HEK293 (cell line): ENCODE measurements around the gene CNPPD1.

Source experiments
- FEZF1 ChIP-seq: fragments of 450-650 bp; formaldehyde crosslinking; IDR thresholded peaks from 2 replicates; pipeline ENCODE4 v1.5.1; 2016; ENCODE audit warnings: missing biosample characterization, missing genetic modification characterization
- GLIS1 ChIP-seq: fragments of 450-650 bp; formaldehyde crosslinking; IDR thresholded peaks from 2 replicates; pipeline ENCODE4 v1.5.1; 2016; ENCODE audit warnings: missing biosample characterization, missing genetic modification characterization
- KLF10 ChIP-seq: fragments of 450-650 bp; IDR thresholded peaks from 2 replicates; pipeline ENCODE4 v1.5.1; 2018; ENCODE audit warnings: missing biosample characterization, mild to moderate bottlenecking, missing genetic modification characterization
- KLF9 ChIP-seq: fragments of 450-650 bp; formaldehyde crosslinking; IDR thresholded peaks from 2 replicates; pipeline ENCODE4 v1.5.1; 2016; ENCODE audit warnings: missing biosample characterization, missing genetic modification characterization, low read depth
- OVOL3 ChIP-seq: fragments of 450-650 bp; formaldehyde crosslinking; IDR thresholded peaks from 2 replicates; pipeline ENCODE4 v1.5.1; 2016; ENCODE audit warnings: missing biosample characterization, missing genetic modification characterization
- ZBTB26 ChIP-seq: fragments of 450-650 bp; formaldehyde crosslinking; optimal IDR thresholded peaks from 2 replicates; pipeline ENCODE3; 2016; ENCODE audit warnings: missing biosample characterization, mild to moderate bottlenecking, missing genetic modification characterization
- ZFHX2 ChIP-seq: fragments of 450-650 bp; formaldehyde crosslinking; conservative IDR thresholded peaks from 2 replicates; pipeline ENCODE4 v1.5.1; 2016; ENCODE audit warnings: missing biosample characterization, missing genetic modification characterization
- ZFP37 ChIP-seq: fragments of 450-650 bp; formaldehyde crosslinking; IDR thresholded peaks from 2 replicates; pipeline ENCODE4 v1.5.1; 2016; ENCODE audit warnings: missing biosample characterization, missing genetic modification characterization
- ZNF10 ChIP-seq: fragments of 450-650 bp; formaldehyde crosslinking; IDR thresholded peaks from 2 replicates; pipeline ENCODE4 v1.5.1; 2017; ENCODE audit warnings: missing biosample characterization, missing genetic modification characterization
- ZNF211 ChIP-seq: fragments of 450-650 bp; formaldehyde crosslinking; IDR thresholded peaks from 2 replicates; pipeline ENCODE4 v1.5.1; 2016; ENCODE audit warnings: low read depth, missing biosample characterization, missing genetic modification characterization
- ZNF221 ChIP-seq: fragments of 450-650 bp; formaldehyde crosslinking; IDR thresholded peaks from 2 replicates; pipeline ENCODE4 v1.5.1; 2017; ENCODE audit warnings: missing biosample characterization, missing genetic modification characterization, borderline replicate concordance
- ZNF302 ChIP-seq: fragments of 450-650 bp; formaldehyde crosslinking; IDR thresholded peaks from 2 replicates; pipeline ENCODE4 v1.5.1; 2016; ENCODE audit warnings: missing biosample characterization, missing genetic modification characterization, low read depth
- ZNF398 ChIP-seq: fragments of 450-650 bp; formaldehyde crosslinking; IDR thresholded peaks from 2 replicates; pipeline ENCODE4 v1.5.1; 2017; ENCODE audit warnings: missing biosample characterization, missing genetic modification characterization
- ZNF529 ChIP-seq: fragments of 450-650 bp; formaldehyde crosslinking; IDR thresholded peaks from 2 replicates; pipeline ENCODE4 v1.5.1; 2017; ENCODE audit warnings: missing genetic modification characterization, missing biosample characterization; ENCODE audit not compliant: insufficient replicate concordance
- ZNF544 ChIP-seq: fragments of 450-650 bp; formaldehyde crosslinking; IDR thresholded peaks from 2 replicates; pipeline ENCODE4 v1.5.0; 2017; ENCODE audit warnings: missing biosample characterization, missing genetic modification characterization
- ZSCAN16 ChIP-seq: fragments of 450-650 bp; formaldehyde crosslinking; IDR thresholded peaks from 2 replicates; pipeline ENCODE4 v1.5.1; 2016; ENCODE audit warnings: missing biosample characterization, missing genetic modification characterization
- TF ChIP-seq, protein P1 (sequence below): fragments of 450-650 bp; formaldehyde crosslinking; IDR thresholded peaks from 2 replicates; pipeline ENCODE4 v1.5.1; 2016; ENCODE audit warnings: missing biosample characterization, missing genetic modification characterization
- TF ChIP-seq, protein P2 (sequence below): fragments of 450-650 bp; formaldehyde crosslinking; conservative IDR thresholded peaks from 2 replicates; pipeline ENCODE4 v1.5.1; 2016; ENCODE audit warnings: low read depth, missing biosample characterization, missing genetic modification characterization
- TF ChIP-seq, protein P3 (sequence below): fragments of 450-650 bp; formaldehyde crosslinking; IDR thresholded peaks from 2 replicates; pipeline ENCODE4 v1.5.1; 2016; ENCODE audit warnings: missing biosample characterization, missing genetic modification characterization
- TF ChIP-seq, protein P4 (sequence below): fragments of 450-650 bp; formaldehyde crosslinking; IDR thresholded peaks from 2 replicates; pipeline ENCODE4 v1.5.1; 2016; ENCODE audit warnings: missing biosample characterization, missing genetic modification characterization, borderline replicate concordance
- TF ChIP-seq, protein P5 (sequence below): fragments of 450-650 bp; formaldehyde crosslinking; IDR thresholded peaks from 2 replicates; pipeline ENCODE4; 2016; ENCODE audit warnings: missing biosample characterization, missing genetic modification characterization

The CNPPD1 gene

DNA sequence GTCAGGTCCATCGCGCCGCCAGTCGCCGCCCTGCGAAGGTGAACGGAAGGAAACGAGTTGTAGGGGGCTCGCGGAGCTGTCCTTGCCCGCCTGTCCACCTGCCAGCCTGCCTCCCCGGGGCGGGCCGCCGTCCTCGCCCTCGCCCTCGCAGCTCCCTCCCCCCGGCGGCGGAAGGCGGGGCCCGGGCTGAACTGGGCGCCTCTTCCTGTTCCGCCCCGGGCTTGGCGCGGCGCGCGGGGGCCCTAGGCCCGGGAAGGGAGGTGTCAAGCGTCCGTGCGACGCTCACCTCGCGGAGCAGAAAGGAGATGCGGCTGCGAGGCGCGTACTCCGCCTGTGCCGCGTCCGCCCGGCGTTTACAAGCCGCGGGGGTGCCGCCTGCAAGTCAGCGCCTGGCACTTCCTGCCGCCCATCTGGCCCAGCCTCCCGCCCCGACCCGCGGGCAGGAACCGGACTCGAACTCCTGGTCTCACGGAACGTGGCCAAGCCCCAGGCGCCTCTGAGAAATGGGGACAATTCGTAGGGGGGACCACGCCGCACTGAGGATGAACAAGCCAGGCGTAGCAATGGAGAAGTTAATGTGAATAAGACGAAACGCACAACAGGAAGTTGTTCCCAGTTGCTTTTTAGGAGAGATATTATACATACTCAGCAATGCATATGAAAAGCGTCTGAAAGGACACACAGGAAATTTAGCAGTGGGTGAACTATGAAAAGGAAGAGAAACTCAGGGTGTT is at the start of gene CNPPD1 (continued):
- TF ChIP-seq, protein P1, sequence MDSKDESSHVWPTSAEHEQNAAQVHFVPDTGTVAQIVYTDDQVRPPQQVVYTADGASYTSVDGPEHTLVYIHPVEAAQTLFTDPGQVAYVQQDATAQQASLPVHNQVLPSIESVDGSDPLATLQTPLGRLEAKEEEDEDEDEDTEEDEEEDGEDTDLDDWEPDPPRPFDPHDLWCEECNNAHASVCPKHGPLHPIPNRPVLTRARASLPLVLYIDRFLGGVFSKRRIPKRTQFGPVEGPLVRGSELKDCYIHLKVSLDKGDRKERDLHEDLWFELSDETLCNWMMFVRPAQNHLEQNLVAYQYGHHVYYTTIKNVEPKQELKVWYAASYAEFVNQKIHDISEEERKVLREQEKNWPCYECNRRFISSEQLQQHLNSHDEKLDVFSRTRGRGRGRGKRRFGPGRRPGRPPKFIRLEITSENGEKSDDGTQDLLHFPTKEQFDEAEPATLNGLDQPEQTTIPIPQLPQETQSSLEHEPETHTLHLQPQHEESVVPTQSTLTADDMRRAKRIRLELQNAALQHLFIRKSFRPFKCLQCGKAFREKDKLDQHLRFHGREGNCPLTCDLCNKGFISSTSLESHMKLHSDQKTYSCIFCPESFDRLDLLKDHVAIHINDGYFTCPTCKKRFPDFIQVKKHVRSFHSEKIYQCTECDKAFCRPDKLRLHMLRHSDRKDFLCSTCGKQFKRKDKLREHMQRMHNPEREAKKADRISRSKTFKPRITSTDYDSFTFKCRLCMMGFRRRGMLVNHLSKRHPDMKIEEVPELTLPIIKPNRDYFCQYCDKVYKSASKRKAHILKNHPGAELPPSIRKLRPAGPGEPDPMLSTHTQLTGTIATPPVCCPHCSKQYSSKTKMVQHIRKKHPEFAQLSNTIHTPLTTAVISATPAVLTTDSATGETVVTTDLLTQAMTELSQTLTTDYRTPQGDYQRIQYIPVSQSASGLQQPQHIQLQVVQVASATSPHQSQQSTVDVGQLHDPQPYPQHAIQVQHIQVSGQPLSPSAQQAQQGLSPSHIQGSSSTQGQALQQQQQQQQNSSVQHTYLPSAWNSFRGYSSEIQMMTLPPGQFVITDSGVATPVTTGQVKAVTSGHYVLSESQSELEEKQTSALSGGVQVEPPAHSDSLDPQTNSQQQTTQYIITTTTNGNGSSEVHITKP (tag by site-specific recombination) = no peak
- TF ChIP-seq KLF9 (tag by site-specific recombination) = peak; percentile 88; the same call in 1 of the 2 replicates
- TF ChIP-seq, protein P2, sequence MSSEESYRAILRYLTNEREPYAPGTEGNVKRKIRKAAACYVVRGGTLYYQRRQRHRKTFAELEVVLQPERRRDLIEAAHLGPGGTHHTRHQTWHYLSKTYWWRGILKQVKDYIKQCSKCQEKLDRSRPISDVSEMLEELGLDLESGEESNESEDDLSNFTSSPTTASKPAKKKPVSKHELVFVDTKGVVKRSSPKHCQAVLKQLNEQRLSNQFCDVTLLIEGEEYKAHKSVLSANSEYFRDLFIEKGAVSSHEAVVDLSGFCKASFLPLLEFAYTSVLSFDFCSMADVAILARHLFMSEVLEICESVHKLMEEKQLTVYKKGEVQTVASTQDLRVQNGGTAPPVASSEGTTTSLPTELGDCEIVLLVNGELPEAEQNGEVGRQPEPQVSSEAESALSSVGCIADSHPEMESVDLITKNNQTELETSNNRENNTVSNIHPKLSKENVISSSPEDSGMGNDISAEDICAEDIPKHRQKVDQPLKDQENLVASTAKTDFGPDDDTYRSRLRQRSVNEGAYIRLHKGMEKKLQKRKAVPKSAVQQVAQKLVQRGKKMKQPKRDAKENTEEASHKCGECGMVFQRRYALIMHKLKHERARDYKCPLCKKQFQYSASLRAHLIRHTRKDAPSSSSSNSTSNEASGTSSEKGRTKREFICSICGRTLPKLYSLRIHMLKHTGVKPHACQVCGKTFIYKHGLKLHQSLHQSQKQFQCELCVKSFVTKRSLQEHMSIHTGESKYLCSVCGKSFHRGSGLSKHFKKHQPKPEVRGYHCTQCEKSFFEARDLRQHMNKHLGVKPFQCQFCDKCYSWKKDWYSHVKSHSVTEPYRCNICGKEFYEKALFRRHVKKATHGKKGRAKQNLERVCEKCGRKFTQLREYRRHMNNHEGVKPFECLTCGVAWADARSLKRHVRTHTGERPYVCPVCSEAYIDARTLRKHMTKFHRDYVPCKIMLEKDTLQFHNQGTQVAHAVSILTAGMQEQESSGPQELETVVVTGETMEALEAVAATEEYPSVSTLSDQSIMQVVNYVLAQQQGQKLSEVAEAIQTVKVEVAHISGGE (tag by site-specific recombination) = peak; percentile 85
- TF ChIP-seq, protein P3, sequence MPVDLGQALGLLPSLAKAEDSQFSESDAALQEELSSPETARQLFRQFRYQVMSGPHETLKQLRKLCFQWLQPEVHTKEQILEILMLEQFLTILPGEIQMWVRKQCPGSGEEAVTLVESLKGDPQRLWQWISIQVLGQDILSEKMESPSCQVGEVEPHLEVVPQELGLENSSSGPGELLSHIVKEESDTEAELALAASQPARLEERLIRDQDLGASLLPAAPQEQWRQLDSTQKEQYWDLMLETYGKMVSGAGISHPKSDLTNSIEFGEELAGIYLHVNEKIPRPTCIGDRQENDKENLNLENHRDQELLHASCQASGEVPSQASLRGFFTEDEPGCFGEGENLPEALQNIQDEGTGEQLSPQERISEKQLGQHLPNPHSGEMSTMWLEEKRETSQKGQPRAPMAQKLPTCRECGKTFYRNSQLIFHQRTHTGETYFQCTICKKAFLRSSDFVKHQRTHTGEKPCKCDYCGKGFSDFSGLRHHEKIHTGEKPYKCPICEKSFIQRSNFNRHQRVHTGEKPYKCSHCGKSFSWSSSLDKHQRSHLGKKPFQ (tag by site-specific recombination) = no peak; the same call in 1 of the 2 replicates
- no peak for TF ChIP-seq ZNF221 (tag by site-specific recombination)
- peak; percentile 28; the same call in 1 of the 2 replicates for TF ChIP-seq ZNF10 (tag by site-specific recombination)
- TF ChIP-seq ZFHX2 = peak; percentile 70
- no peak for TF ChIP-seq ZNF302 (tag by site-specific recombination)
- no peak for TF ChIP-seq ZNF211 (tag by site-specific recombination)
- TF ChIP-seq OVOL3 (tag by site-specific recombination) = no peak
- TF ChIP-seq, protein P4, sequence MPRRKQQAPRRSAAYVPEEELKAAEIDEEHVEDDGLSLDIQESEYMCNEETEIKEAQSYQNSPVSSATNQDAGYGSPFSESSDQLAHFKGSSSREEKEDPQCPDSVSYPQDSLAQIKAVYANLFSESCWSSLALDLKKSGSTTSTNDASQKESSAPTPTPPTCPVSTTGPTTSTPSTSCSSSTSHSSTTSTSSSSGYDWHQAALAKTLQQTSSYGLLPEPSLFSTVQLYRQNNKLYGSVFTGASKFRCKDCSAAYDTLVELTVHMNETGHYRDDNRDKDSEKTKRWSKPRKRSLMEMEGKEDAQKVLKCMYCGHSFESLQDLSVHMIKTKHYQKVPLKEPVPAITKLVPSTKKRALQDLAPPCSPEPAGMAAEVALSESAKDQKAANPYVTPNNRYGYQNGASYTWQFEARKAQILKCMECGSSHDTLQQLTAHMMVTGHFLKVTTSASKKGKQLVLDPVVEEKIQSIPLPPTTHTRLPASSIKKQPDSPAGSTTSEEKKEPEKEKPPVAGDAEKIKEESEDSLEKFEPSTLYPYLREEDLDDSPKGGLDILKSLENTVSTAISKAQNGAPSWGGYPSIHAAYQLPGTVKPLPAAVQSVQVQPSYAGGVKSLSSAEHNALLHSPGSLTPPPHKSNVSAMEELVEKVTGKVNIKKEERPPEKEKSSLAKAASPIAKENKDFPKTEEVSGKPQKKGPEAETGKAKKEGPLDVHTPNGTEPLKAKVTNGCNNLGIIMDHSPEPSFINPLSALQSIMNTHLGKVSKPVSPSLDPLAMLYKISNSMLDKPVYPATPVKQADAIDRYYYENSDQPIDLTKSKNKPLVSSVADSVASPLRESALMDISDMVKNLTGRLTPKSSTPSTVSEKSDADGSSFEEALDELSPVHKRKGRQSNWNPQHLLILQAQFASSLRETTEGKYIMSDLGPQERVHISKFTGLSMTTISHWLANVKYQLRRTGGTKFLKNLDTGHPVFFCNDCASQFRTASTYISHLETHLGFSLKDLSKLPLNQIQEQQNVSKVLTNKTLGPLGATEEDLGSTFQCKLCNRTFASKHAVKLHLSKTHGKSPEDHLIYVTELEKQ (tag by site-specific recombination) = no peak
- peak; percentile 93 for TF ChIP-seq ZBTB26
- TF ChIP-seq ZSCAN16 (tag by site-specific recombination) = no peak
- peak; percentile 62; the same call in 1 of the 2 replicates for TF ChIP-seq GLIS1 (tag by site-specific recombination)
- TF ChIP-seq FEZF1 = peak; percentile 52; the same call in 1 of the 2 replicates
- peak; percentile 85 for TF ChIP-seq ZNF398
- TF ChIP-seq KLF10 (tag by site-specific recombination) = peak; percentile 71; the same call in 1 of the 2 replicates
- no peak for TF ChIP-seq ZNF529
- TF ChIP-seq, protein P5, sequence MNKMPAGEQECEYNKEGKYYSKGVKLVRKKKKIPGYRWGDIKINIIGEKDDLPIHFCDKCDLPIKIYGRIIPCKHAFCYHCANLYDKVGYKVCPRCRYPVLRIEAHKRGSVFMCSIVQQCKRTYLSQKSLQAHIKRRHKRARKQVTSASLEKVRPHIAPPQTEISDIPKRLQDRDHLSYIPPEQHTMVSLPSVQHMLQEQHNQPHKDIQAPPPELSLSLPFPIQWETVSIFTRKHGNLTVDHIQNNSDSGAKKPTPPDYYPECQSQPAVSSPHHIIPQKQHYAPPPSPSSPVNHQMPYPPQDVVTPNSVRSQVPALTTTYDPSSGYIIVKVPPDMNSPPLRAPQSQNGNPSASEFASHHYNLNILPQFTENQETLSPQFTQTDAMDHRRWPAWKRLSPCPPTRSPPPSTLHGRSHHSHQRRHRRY (tag by site-specific recombination) = no peak
- no peak for TF ChIP-seq ZFP37
- no peak for TF ChIP-seq ZNF544 (tag by site-specific recombination)
